ENCODE data around the gene OR6C74.

Gene OR6C74

DNA sequence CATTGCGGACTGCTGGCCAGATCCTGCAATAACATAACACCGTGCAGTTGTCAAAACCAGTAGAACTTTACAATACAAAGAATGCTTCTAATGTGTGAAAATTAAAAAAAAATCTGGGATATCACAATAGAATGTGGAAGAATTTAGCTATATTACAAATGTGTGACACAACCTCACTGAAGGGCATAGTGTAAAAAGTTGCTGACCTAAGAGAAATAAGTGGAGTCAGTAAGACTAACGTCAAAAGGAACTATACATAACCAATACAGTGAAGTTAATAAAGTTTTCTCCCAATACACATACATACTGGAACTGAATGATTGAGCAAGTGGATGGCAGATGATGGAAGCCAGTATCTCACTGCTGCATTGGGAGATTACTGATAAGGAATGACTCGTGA, 12.4 kb downstream of the OR6C74 start:
- no peak overlapping the region for H3K4me3 ChIP-seq (ENCODE audit: low read depth, low read length)
- TF ChIP-seq, protein P1, sequence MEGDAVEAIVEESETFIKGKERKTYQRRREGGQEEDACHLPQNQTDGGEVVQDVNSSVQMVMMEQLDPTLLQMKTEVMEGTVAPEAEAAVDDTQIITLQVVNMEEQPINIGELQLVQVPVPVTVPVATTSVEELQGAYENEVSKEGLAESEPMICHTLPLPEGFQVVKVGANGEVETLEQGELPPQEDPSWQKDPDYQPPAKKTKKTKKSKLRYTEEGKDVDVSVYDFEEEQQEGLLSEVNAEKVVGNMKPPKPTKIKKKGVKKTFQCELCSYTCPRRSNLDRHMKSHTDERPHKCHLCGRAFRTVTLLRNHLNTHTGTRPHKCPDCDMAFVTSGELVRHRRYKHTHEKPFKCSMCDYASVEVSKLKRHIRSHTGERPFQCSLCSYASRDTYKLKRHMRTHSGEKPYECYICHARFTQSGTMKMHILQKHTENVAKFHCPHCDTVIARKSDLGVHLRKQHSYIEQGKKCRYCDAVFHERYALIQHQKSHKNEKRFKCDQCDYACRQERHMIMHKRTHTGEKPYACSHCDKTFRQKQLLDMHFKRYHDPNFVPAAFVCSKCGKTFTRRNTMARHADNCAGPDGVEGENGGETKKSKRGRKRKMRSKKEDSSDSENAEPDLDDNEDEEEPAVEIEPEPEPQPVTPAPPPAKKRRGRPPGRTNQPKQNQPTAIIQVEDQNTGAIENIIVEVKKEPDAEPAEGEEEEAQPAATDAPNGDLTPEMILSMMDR (IDR thresholded peaks at IDR 0.05; ENCODE audit: control insufficient read depth, extremely low read depth, insufficient read depth), result no peak
- no peak for DNase-seq (ENCODE audit: low read depth)

DNA sequence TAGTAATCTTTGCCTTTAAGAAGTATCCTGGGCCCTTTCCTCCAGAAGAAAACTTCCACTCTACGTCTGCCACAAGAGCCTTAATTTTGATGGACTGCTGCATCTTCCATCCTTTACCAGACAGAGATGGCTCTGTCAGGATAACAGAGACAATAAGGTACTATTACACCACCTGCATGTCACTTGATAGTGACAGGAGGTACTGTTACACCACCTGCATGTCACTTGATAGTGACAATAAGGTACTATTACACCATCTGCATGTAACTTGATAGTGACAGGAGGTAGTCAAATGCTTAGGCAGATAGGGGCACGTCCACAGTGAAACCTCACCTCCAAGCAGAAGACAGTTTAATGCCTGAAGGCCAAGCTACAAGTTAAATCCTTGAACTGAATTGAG, 13.9 kb downstream of the OR6C74 start:
- H3K4me3 ChIP-seq (ENCODE audit: low read depth, low read length), result no peak overlapping the region
- TF ChIP-seq, protein P1 (IDR thresholded peaks at IDR 0.05; ENCODE audit: control insufficient read depth, extremely low read depth, insufficient read depth), result no peak
- DNase-seq (ENCODE audit: low read depth), result no peak

DNA sequence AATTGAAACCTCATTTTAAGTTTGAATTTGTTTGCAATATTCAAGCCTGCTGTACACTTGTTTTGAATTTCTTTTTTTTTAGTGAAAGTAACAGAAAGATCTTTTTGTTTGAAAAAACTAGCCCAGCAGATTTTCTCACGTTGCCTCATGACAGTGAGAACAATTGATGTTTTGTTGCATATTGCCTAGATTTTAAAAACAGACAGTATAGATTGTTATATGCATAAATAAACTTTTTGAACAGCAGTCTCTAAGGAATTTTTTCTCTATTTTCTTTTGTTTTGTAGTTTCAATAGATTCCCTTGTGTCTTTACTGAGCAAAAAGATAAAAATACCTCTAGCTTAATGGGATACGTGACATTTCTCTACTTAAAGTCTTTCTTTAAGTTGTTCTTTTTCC, 36.6 kb downstream of the OR6C74 start:
- H3K4me3 ChIP-seq (ENCODE audit: low read depth, low read length), result no peak overlapping the region
- no peak for DNase-seq (ENCODE audit: low read depth)
- TF ChIP-seq, protein P1 (IDR thresholded peaks at IDR 0.05; ENCODE audit: control insufficient read depth, extremely low read depth, insufficient read depth), result no peak

DNA sequence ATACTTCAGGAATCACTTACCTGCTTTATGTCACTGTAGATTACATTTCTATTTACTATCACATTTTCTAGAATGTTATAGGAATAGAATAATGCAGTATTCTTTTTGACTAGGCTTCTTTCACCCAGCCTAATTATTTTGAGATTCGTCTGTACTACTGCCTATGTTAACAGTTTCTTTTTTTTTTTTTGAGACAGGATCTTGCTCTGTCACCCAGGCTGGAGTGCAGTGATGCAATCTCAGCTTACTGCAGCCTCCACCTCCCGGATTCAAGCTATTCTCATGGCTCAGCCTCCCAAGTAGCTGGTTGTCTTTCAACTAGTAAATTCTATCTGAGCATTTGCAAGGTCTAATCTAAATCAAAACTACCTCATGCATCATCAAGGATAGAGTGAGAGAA, 45.6 kb downstream of the OR6C74 start:
- no peak overlapping the region for H3K4me3 ChIP-seq (ENCODE audit: low read depth, low read length)
- TF ChIP-seq, protein P1 (IDR thresholded peaks at IDR 0.05; ENCODE audit: control insufficient read depth, extremely low read depth, insufficient read depth), result no peak
- DNase-seq (ENCODE audit: low read depth), result no peak

Measured in LNCaP clone FGC (cell line).